ENCODE data around the gene ATXN3L. TPM values are rescaled to one million over a fixed set of nuclear protein-coding genes. Genes with fewer than 3 reads are reported as not detected.

ATXN3L gene
- total and polyA plus RNA-seq, 2 experiments from 2014 or later: not detected

DNA sequence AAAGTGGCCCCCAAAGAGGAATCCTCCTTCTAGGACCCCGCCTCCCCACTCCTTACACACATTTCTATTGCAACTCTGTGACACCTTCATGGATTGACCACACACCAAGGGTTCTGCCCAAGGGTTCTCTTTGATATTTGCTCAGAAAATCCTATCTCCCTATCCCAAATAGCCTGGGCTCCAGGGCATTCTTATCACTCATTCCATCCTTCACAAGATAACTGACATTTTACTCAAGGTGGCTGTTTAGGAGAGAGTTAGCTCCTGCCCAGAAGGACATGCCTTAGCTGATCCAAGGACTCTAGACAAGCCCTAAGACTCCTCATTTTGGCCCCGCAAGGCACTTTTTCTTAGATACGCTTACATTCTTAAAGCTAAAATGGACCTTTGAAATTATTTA is 47.4 kb downstream of the ATXN3L start (continued):
- TF ChIP-seq, protein P1, sequence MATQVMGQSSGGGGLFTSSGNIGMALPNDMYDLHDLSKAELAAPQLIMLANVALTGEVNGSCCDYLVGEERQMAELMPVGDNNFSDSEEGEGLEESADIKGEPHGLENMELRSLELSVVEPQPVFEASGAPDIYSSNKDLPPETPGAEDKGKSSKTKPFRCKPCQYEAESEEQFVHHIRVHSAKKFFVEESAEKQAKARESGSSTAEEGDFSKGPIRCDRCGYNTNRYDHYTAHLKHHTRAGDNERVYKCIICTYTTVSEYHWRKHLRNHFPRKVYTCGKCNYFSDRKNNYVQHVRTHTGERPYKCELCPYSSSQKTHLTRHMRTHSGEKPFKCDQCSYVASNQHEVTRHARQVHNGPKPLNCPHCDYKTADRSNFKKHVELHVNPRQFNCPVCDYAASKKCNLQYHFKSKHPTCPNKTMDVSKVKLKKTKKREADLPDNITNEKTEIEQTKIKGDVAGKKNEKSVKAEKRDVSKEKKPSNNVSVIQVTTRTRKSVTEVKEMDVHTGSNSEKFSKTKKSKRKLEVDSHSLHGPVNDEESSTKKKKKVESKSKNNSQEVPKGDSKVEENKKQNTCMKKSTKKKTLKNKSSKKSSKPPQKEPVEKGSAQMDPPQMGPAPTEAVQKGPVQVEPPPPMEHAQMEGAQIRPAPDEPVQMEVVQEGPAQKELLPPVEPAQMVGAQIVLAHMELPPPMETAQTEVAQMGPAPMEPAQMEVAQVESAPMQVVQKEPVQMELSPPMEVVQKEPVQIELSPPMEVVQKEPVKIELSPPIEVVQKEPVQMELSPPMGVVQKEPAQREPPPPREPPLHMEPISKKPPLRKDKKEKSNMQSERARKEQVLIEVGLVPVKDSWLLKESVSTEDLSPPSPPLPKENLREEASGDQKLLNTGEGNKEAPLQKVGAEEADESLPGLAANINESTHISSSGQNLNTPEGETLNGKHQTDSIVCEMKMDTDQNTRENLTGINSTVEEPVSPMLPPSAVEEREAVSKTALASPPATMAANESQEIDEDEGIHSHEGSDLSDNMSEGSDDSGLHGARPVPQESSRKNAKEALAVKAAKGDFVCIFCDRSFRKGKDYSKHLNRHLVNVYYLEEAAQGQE (IDR thresholded peaks at IDR 0.05; ENCODE audit: unreplicated experiment): no peak
- no peak for TF ChIP-seq ZNF114 (CRISPR knock-in tag; IDR thresholded peaks at IDR 0.05)
- no peak for TF ChIP-seq CREB1 (CRISPR knock-in tag; IDR thresholded peaks at IDR 0.05; ENCODE audit: low read depth)
- TF ChIP-seq POLR2AphosphoS5 (IDR thresholded peaks at IDR 0.05; ENCODE audit: low read depth): no peak
- TF ChIP-seq, protein P2, sequence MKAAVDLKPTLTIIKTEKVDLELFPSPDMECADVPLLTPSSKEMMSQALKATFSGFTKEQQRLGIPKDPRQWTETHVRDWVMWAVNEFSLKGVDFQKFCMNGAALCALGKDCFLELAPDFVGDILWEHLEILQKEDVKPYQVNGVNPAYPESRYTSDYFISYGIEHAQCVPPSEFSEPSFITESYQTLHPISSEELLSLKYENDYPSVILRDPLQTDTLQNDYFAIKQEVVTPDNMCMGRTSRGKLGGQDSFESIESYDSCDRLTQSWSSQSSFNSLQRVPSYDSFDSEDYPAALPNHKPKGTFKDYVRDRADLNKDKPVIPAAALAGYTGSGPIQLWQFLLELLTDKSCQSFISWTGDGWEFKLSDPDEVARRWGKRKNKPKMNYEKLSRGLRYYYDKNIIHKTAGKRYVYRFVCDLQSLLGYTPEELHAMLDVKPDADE (IDR thresholded peaks at IDR 0.05): no peak
- TF ChIP-seq EZH2phosphoT487 (IDR thresholded peaks at IDR 0.05; ENCODE audit: unreplicated experiment): no peak
- TF ChIP-seq ZNF331 (CRISPR knock-in tag; IDR thresholded peaks at IDR 0.05; ENCODE audit: low read depth): no peak

DNA sequence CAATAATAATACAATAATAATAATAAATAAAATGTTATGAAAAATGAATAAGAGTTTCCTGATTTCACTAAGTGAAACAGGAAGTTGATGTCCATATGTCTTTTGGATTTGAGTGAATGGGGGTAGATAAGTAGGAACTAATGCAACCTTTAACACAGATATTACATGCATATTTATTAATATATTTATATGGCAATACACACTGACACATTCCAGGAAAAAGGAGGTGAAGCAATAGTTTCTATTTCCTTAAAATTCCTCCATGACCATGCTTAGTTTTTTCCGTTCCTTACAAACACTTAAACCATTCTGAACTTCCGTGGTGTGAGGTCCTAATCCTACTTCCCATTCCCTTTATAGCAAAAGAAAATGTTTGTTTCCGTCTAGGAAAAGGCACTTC is 48.3 kb downstream of the ATXN3L start:
- no peak overlapping the region for H3K27ac ChIP-seq (ENCODE audit: low read depth)
- ATAC-seq (no peak), DNase-seq (ENCODE audit: low spot score) (no peak)
- H2AFZ ChIP-seq: no peak overlapping the region
- no peaks in the 10 kb centered on the region for H3K79me2 ChIP-seq (replicated peaks; ENCODE audit: insufficient read depth)
- no peaks in the 10 kb centered on the region for H3K27me3 Mint-ChIP-seq (ENCODE audit: insufficient read depth, low read depth, poor library complexity)
- no peak overlapping the region for H3K4me3 Mint-ChIP-seq
- H3K27ac Mint-ChIP-seq: no peak overlapping the region
- no peaks in the 10 kb centered on the region for H3K4me1 Mint-ChIP-seq
- H3K4me2 ChIP-seq: no peak overlapping the region
- no peaks in the 10 kb centered on the region for H3F3A ChIP-seq (replicated peaks; ENCODE audit: low read depth)
- H3K4me3 ChIP-seq: no peak overlapping the region
- no peaks in the 10 kb centered on the region for H4K20me1 ChIP-seq (replicated peaks; ENCODE audit: insufficient read depth)
- no peaks in the 10 kb centered on the region for H3K9me3 Mint-ChIP-seq
- H3K9me2 ChIP-seq (ENCODE audit: insufficient read depth): no peaks in the 10 kb centered on the region
- H3K27me3 ChIP-seq (ENCODE audit: insufficient read depth): no peaks in the 10 kb centered on the region
- no peaks in the 10 kb centered on the region for H3K4me1 ChIP-seq (ENCODE audit: insufficient read depth)
- H3K36me3 ChIP-seq (ENCODE audit: insufficient read depth): no peaks in the 10 kb centered on the region
- H3K36me3 Mint-ChIP-seq (ENCODE audit: low read depth): no peaks in the 10 kb centered on the region
- TF ChIP-seq POLR2AphosphoS5 (IDR thresholded peaks at IDR 0.05; ENCODE audit: low read depth) (no peak), EZH2phosphoT487 (IDR thresholded peaks at IDR 0.05; ENCODE audit: unreplicated experiment) (no peak), STAT1 (IDR thresholded peaks at IDR 0.05; ENCODE audit: unreplicated experiment) (no peak), EZH2 (IDR thresholded peaks at IDR 0.05; ENCODE audit: low read depth, unreplicated experiment) (no peak), CREB1 (CRISPR knock-in tag; IDR thresholded peaks at IDR 0.05; ENCODE audit: low read depth) (no peak), JUNB (IDR thresholded peaks at IDR 0.05; ENCODE audit: unreplicated experiment) (no peak), NANOG (IDR thresholded peaks at IDR 0.05; ENCODE audit: borderline replicate concordance) (no peak)
- TF ChIP-seq, protein P3, sequence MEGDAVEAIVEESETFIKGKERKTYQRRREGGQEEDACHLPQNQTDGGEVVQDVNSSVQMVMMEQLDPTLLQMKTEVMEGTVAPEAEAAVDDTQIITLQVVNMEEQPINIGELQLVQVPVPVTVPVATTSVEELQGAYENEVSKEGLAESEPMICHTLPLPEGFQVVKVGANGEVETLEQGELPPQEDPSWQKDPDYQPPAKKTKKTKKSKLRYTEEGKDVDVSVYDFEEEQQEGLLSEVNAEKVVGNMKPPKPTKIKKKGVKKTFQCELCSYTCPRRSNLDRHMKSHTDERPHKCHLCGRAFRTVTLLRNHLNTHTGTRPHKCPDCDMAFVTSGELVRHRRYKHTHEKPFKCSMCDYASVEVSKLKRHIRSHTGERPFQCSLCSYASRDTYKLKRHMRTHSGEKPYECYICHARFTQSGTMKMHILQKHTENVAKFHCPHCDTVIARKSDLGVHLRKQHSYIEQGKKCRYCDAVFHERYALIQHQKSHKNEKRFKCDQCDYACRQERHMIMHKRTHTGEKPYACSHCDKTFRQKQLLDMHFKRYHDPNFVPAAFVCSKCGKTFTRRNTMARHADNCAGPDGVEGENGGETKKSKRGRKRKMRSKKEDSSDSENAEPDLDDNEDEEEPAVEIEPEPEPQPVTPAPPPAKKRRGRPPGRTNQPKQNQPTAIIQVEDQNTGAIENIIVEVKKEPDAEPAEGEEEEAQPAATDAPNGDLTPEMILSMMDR (conservative IDR thresholded peaks at IDR 0.05; ENCODE audit: low read depth in 2 of 2): no peak
- TF ChIP-seq, protein P4, sequence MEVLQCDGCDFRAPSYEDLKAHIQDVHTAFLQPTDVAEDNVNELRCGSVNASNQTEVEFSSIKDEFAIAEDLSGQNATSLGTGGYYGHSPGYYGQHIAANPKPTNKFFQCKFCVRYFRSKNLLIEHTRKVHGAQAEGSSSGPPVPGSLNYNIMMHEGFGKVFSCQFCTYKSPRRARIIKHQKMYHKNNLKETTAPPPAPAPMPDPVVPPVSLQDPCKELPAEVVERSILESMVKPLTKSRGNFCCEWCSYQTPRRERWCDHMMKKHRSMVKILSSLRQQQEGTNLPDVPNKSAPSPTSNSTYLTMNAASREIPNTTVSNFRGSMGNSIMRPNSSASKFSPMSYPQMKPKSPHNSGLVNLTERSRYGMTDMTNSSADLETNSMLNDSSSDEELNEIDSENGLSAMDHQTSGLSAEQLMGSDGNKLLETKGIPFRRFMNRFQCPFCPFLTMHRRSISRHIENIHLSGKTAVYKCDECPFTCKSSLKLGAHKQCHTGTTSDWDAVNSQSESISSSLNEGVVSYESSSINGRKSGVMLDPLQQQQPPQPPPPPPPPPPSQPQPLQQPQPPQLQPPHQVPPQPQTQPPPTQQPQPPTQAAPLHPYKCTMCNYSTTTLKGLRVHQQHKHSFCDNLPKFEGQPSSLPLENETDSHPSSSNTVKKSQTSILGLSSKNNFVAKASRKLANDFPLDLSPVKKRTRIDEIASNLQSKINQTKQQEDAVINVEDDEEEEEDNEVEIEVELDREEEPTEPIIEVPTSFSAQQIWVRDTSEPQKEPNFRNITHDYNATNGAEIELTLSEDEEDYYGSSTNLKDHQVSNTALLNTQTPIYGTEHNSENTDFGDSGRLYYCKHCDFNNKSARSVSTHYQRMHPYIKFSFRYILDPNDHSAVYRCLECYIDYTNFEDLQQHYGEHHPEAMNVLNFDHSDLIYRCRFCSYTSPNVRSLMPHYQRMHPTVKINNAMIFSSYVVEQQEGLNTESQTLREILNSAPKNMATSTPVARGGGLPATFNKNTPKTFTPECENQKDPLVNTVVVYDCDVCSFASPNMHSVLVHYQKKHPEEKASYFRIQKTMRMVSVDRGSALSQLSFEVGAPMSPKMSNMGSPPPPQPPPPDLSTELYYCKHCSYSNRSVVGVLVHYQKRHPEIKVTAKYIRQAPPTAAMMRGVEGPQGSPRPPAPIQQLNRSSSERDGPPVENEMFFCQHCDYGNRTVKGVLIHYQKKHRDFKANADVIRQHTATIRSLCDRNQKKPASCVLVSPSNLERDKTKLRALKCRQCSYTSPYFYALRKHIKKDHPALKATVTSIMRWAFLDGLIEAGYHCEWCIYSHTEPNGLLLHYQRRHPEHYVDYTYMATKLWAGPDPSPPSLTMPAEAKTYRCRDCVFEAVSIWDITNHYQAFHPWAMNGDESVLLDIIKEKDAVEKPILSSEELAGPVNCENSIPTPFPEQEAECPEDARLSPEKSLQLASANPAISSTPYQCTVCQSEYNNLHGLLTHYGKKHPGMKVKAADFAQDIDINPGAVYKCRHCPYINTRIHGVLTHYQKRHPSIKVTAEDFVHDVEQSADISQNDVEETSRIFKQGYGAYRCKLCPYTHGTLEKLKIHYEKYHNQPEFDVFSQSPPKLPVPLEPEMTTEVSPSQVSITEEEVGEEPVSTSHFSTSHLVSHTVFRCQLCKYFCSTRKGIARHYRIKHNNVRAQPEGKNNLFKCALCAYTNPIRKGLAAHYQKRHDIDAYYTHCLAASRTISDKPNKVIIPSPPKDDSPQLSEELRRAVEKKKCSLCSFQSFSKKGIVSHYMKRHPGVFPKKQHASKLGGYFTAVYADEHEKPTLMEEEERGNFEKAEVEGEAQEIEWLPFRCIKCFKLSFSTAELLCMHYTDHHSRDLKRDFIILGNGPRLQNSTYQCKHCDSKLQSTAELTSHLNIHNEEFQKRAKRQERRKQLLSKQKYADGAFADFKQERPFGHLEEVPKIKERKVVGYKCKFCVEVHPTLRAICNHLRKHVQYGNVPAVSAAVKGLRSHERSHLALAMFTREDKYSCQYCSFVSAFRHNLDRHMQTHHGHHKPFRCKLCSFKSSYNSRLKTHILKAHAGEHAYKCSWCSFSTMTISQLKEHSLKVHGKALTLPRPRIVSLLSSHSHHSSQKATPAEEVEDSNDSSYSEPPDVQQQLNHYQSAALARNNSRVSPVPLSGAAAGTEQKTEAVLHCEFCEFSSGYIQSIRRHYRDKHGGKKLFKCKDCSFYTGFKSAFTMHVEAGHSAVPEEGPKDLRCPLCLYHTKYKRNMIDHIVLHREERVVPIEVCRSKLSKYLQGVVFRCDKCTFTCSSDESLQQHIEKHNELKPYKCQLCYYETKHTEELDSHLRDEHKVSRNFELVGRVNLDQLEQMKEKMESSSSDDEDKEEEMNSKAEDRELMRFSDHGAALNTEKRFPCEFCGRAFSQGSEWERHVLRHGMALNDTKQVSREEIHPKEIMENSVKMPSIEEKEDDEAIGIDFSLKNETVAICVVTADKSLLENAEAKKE (CRISPR knock-in tag; IDR thresholded peaks at IDR 0.05): no peak
